DND-41 (cell line): ENCODE data around the gene PTPRN2.

Experiments used
- ATAC-seq: fragments of 200-7000 bp; cut with Tn5 transposase; 3 replicates; pipeline ENCODE4 v1.9.1; 2021; ENCODE audit warnings: low read depth; ENCODE audit not compliant: insufficient read depth
- DNase-seq: peaks from one replicate; pipeline ENCODE4 v3.0.0-alpha.2; 2020
- H2AFZ ChIP-seq: 2 replicates; pipeline ENCODE4 v1.6.0; 2012; ENCODE audit warnings: low read depth, low read length
- H3K27ac ChIP-seq: 2 replicates; pipeline ENCODE4 v1.5.1; 2012; ENCODE audit warnings: low read length, inconsistent platforms
- H3K27me3 ChIP-seq: fragments of 200-600 bp; sonication (generic); 2 replicates; pipeline ENCODE4 v1.6.0; 2012; ENCODE audit warnings: low read length, mild to moderate bottlenecking, inconsistent platforms; ENCODE audit not compliant: insufficient read depth, poor library complexity
- H3K36me3 ChIP-seq: 2 replicates; pipeline ENCODE4 v1.5.1; 2012; ENCODE audit warnings: low read length, inconsistent platforms; ENCODE audit not compliant: insufficient read depth
- H3K4me1 ChIP-seq: 2 replicates; pipeline ENCODE4 v1.5.1; 2012; ENCODE audit warnings: mild to moderate bottlenecking, low read length; ENCODE audit not compliant: insufficient read depth
- H3K4me2 ChIP-seq: 2 replicates; pipeline ENCODE4 v1.6.0; 2012; ENCODE audit warnings: mild to moderate bottlenecking, moderate library complexity, low read length, inconsistent platforms; ENCODE audit not compliant: insufficient read depth
- H3K4me3 ChIP-seq, 2 experiments: fragments of 200-600 bp in 1 of 2; shearing (Covaris generic) in 1 of 2; 2 replicates each; pipeline ENCODE4 v1.5.1; 2012 to 2016; ENCODE audit warnings: inconsistent platforms in 2 of 2, low read length in 2 of 2, mild to moderate bottlenecking in 2 of 2, low read depth in 1 of 2, moderate library complexity in 1 of 2
- H3K79me2 ChIP-seq: 2 replicates; pipeline ENCODE4 v1.6.0; 2012; ENCODE audit warnings: low read length, inconsistent platforms; ENCODE audit not compliant: insufficient read depth
- H3K9ac ChIP-seq: 2 replicates; pipeline ENCODE4 v1.6.0; 2012; ENCODE audit warnings: low read depth, mild to moderate bottlenecking, inconsistent platforms, low read length, moderate library complexity
- H3K9me3 ChIP-seq: 2 replicates; pipeline ENCODE4 v1.5.1; 2012; ENCODE audit warnings: low read length, moderate library complexity, mild to moderate bottlenecking, inconsistent platforms; ENCODE audit not compliant: insufficient read depth, severe bottlenecking
- H4K20me1 ChIP-seq: 2 replicates; pipeline ENCODE4 v1.6.0; 2012; ENCODE audit warnings: low read length; ENCODE audit not compliant: insufficient read depth
- CTCF ChIP-seq: IDR thresholded peaks from 2 replicates; pipeline ENCODE4 v1.5.1; 2012; ENCODE audit warnings: borderline replicate concordance, low read length, moderate library complexity, mild to moderate bottlenecking; ENCODE audit not compliant: poor library complexity, severe bottlenecking; ENCODE audit errors: extremely low read depth
- EZH2 ChIP-seq: IDR thresholded peaks from 3 replicates; pipeline ENCODE4 v1.6.1; 2012; ENCODE audit warnings: borderline replicate concordance, low read depth, mild to moderate bottlenecking, moderate library complexity, low read length, inconsistent platforms; ENCODE audit not compliant: severe bottlenecking

The PTPRN2 gene

GRCh38 chr7:158482480-158482879 lies 105.1 kb downstream of the PTPRN2 start:
- TF ChIP-seq EZH2 (no peak), CTCF (no peak)
- peaks cover 5% of the 10 kb centered on the region for H3K9me3 ChIP-seq

GRCh38 chr7:158479664-158480025 lies 108.0 kb downstream of the PTPRN2 start:
- Histone ChIP-seq H3K4me1 (no peaks in the 10 kb centered on the region), H3K4me2 (no peak overlapping the region), H3K9ac (no peak overlapping the region), H3K4me3 (no peak overlapping the region), H3K79me2 (no peaks in the 10 kb centered on the region), H2AFZ (no peak overlapping the region), H3K36me3 (no peaks in the 10 kb centered on the region), H3K27me3 (no peaks in the 10 kb centered on the region), H4K20me1 (no peaks in the 10 kb centered on the region), H3K27ac (no peak overlapping the region), H3K9me3 (peaks cover 5% of the 10 kb centered on the region)
- TF ChIP-seq EZH2, result no peak
- TF ChIP-seq CTCF, result no peak
- no peak for ATAC-seq
- no peak for DNase-seq

More at GRCh38 chr7:158482480-158482879, 105.1 kb downstream of the PTPRN2 start:
- DNase-seq, result no peak
- no peak for ATAC-seq
- Histone ChIP-seq H3K4me3 (no peak overlapping the region), H2AFZ (no peak overlapping the region), H3K4me1 (no peaks in the 10 kb centered on the region), H3K27ac (no peak overlapping the region), H3K9ac (no peak overlapping the region), H3K4me2 (no peak overlapping the region), H3K36me3 (no peaks in the 10 kb centered on the region), H3K79me2 (no peaks in the 10 kb centered on the region), H4K20me1 (no peaks in the 10 kb centered on the region), H3K27me3 (no peaks in the 10 kb centered on the region)

DNA sequence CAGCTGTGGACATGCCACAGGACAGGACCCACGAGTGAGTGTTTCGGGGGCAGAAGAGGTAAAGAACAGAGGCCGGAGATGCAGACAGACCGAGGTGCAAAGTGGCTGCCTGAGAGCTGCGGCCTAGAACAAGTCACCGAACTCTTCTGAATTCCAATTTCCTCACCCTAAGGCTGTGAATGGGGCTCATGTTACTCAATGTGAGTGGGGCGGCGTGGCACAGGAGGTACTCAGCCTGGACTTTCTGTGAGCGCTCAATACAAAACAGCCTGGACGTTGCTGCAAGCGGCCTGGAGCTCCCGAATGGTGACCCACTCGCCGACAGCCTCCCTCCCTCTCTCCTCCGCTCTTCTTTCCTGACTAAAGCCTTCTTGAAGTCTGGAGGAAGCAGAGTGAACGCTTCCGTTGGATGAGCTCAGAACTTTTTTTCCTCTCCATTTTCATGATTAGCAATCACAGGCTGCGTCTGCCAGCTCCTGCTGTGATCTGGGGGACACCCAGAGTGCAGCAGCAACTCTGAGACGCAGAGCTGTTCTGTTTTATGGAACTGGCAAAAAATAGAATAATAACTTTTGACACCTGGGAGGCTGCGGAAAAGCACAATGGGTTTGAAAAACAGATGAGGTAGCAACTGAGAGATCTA lies 108.5 kb downstream of the PTPRN2 start:
- ATAC-seq, result no peak
- H3K9ac ChIP-seq, result no peak overlapping the region
- no peak for TF ChIP-seq CTCF
- no peak for TF ChIP-seq EZH2

More for the DNA sequence above, 108.5 kb downstream of the PTPRN2 start:
- H3K36me3 ChIP-seq, result no peaks in the 10 kb centered on the region
- no peaks in the 10 kb centered on the region for H3K4me1 ChIP-seq
- no peak overlapping the region for H3K4me3 ChIP-seq
- H3K4me2 ChIP-seq, result no peak overlapping the region
- peaks cover 5% of the 10 kb centered on the region for H3K9me3 ChIP-seq
- H2AFZ ChIP-seq, result no peak overlapping the region
- no peak for DNase-seq
- no peaks in the 10 kb centered on the region for H4K20me1 ChIP-seq
- no peaks in the 10 kb centered on the region for H3K79me2 ChIP-seq
- no peak overlapping the region for H3K27ac ChIP-seq
- no peaks in the 10 kb centered on the region for H3K27me3 ChIP-seq
